KMS-11 (cell line): Measurements from ENCODE around the gene STAT4.

Experiments
- H2AFZ ChIP-seq: fragments of 200-600 bp; sonication (generic); 2 replicates; pipeline ENCODE4 v1.6.1; 2016; ENCODE audit warnings: antibody characterized with exemption, mixed run types, low read depth
- H3K27ac ChIP-seq: fragments of 200-600 bp; sonication (generic); 2 replicates; pipeline ENCODE4 v1.6.1; 2016; ENCODE audit warnings: mild to moderate bottlenecking, mixed run types
- H3K27me3 ChIP-seq: fragments of 200-600 bp; sonication (generic); 2 replicates; pipeline ENCODE4 v1.6.1; 2017; ENCODE audit warnings: mild to moderate bottlenecking, low read depth, mixed run types, moderate library complexity; ENCODE audit not compliant: insufficient read depth
- H3K36me3 ChIP-seq: fragments of 200-600 bp; sonication (generic); 2 replicates; pipeline ENCODE4 v1.6.1; 2017; ENCODE audit warnings: mild to moderate bottlenecking, mixed run types; ENCODE audit not compliant: insufficient read depth
- H3K4me1 ChIP-seq: fragments of 200-600 bp; sonication (generic); 2 replicates; pipeline ENCODE4 v1.6.1; 2016; ENCODE audit warnings: mild to moderate bottlenecking, low read depth, mixed run types; ENCODE audit not compliant: poor library complexity, severe bottlenecking
- H3K4me2 ChIP-seq: fragments of 200-600 bp; sonication (generic); 2 replicates; pipeline ENCODE4 v1.7.0; 2016; ENCODE audit warnings: mild to moderate bottlenecking, mixed run types
- H3K4me3 ChIP-seq: fragments of 200-600 bp; sonication (generic); IDR thresholded peaks from 2 replicates; pipeline ENCODE4 v1.6.1; 2017; ENCODE audit warnings: low read depth, low read length, mixed read lengths; ENCODE audit not compliant: insufficient read depth
- H3K79me2 ChIP-seq: fragments of 200-600 bp; sonication (generic); 2 replicates; pipeline ENCODE4 v1.6.1; 2016; ENCODE audit warnings: low read depth, mixed run types; ENCODE audit not compliant: insufficient read depth
- H3K9ac ChIP-seq: fragments of 200-600 bp; sonication (generic); 2 replicates; pipeline ENCODE4 v1.6.1; 2016; ENCODE audit warnings: mild to moderate bottlenecking, mixed run types
- H4K20me1 ChIP-seq: fragments of 200-600 bp; sonication (generic); 2 replicates; pipeline ENCODE4 v1.6.1; 2016; ENCODE audit warnings: mild to moderate bottlenecking, mixed run types; ENCODE audit not compliant: insufficient read depth
- TF ChIP-seq, protein P1 (sequence below): fragments of 200-600 bp; sonication (generic); conservative IDR thresholded peaks from 2 replicates; pipeline ENCODE4 v1.6.1; 2017; ENCODE audit warnings: low read depth, mild to moderate bottlenecking, antibody characterized with exemption, low read length, moderate library complexity, mixed read lengths

STAT4 gene

DNA sequence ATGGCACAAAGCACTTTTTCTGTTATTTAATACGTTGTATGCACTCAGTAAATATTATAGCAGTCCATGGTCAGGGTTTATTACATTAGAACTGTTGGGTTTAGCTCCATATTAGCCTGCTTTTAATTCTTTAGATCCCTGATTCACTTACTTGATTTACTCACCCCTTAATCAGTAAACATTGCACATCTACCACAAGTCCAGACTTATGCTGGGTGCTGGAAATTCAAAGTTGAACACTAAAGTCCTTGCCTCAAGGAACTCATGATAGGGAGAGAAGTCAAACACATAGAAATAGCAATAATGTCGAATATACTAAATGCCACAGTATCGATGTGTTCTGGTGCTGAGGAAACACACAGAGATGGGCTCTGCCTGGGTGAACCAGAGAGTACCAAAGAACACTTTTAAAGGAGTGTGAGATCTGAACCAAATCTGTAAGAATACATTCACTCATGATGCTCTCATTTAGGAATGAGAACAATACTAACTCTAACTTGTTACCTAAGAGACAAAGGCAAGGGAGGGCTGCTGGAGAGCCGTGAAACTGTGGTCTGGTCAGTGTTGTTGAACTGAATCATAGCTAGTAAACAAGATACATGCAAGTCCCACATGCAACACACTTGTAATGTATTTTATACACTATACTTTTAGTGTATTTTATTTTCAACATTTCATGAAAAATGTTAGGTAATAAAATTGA, 4.9 kb downstream of the STAT4 start:
- Histone ChIP-seq H3K4me1 (peaks cover 12% of the 10 kb centered on the region), H2AFZ (no peak overlapping the region), H3K9ac (no peak overlapping the region), H3K36me3 (no peaks in the 10 kb centered on the region), H3K4me3 (no peak overlapping the region), H3K27ac (no peak overlapping the region), H3K79me2 (no peaks in the 10 kb centered on the region), H3K27me3 (no peaks in the 10 kb centered on the region), H3K4me2 (no peak overlapping the region), H4K20me1 (no peaks in the 10 kb centered on the region)
- TF ChIP-seq, protein P1, sequence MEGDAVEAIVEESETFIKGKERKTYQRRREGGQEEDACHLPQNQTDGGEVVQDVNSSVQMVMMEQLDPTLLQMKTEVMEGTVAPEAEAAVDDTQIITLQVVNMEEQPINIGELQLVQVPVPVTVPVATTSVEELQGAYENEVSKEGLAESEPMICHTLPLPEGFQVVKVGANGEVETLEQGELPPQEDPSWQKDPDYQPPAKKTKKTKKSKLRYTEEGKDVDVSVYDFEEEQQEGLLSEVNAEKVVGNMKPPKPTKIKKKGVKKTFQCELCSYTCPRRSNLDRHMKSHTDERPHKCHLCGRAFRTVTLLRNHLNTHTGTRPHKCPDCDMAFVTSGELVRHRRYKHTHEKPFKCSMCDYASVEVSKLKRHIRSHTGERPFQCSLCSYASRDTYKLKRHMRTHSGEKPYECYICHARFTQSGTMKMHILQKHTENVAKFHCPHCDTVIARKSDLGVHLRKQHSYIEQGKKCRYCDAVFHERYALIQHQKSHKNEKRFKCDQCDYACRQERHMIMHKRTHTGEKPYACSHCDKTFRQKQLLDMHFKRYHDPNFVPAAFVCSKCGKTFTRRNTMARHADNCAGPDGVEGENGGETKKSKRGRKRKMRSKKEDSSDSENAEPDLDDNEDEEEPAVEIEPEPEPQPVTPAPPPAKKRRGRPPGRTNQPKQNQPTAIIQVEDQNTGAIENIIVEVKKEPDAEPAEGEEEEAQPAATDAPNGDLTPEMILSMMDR = no peak

DNA sequence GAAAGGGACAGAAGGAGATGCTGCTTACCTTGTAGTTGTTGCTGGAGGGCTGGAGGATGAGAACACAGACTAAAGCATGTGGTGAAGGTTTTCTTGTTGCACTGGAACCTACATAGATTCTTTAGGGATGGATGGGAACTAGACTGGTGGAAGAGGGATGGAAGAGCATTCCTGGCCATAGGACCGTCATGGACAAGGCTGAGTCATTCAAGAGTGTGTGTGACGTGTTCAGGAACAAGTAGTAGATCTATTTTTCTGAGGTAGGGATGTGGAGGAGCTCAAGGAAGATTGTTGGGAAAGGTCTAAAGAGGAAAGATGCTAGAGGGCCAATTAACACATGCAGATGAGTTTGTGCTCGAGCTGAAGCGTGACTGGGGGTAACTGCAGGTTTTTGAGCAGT, 6.6 kb downstream of the STAT4 start:
- H3K36me3 ChIP-seq = no peaks in the 10 kb centered on the region
- H3K27me3 ChIP-seq = no peaks in the 10 kb centered on the region
- H3K4me2 ChIP-seq = no peak overlapping the region
- no peak overlapping the region for H3K4me3 ChIP-seq
- H2AFZ ChIP-seq = no peak overlapping the region
- no peaks in the 10 kb centered on the region for H4K20me1 ChIP-seq
- TF ChIP-seq, protein P1 = no peak
- no peaks in the 10 kb centered on the region for H3K79me2 ChIP-seq
- no peak overlapping the region for H3K27ac ChIP-seq
- peaks cover under 1% of the 10 kb centered on the region for H3K4me1 ChIP-seq
- no peak overlapping the region for H3K9ac ChIP-seq

DNA sequence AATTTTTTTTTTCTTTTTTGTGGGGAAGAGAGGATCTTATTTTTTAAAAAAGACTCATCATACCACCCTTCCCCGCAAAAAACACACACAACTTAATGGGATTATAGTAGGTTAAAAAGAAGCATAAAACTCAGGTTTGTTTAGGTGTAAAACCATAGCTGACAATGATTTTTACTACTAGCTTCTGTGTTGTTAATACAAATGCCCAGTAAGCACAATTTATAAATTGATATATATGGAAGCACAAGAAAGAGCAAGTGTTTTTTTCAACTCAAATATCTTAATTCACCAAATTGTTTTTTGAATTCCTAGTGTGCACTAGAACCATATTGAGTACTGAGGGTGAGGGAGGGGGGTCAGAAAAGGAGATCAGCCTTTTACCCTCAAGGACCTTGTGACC, 7.0 kb downstream of the STAT4 start:
- no peaks in the 10 kb centered on the region for H4K20me1 ChIP-seq
- H3K9ac ChIP-seq = no peak overlapping the region
- TF ChIP-seq, protein P1 = no peak
- H3K79me2 ChIP-seq = no peaks in the 10 kb centered on the region
- no peak overlapping the region for H3K4me3 ChIP-seq
- H3K36me3 ChIP-seq = no peaks in the 10 kb centered on the region
- no peaks in the 10 kb centered on the region for H3K27me3 ChIP-seq
- no peak overlapping the region for H3K27ac ChIP-seq
- H3K4me2 ChIP-seq = no peak overlapping the region
- H3K4me1 ChIP-seq = no peaks in the 10 kb centered on the region
- no peak overlapping the region for H2AFZ ChIP-seq

DNA sequence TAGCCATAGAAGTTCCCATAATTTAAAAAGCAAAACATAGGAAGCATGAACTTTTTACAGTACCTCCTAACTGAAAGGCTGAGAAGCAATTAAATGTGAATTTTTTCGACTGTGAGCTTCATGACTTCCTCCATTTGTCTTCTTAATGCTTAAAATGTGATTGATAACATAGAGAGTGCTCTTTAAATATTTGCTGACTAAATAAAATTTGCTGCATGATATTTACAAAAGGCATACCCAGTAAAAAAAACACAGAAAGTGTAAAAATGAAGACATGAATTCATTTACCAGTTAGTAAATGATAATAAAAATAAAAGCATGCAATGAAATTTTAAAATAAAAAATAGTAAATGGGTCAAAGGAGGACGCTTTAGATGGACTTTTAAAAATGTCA, 21.9 kb downstream of the STAT4 start:
- TF ChIP-seq, protein P1 = no peak
- Histone ChIP-seq H3K27ac (no peak overlapping the region), H3K4me3 (no peak overlapping the region), H3K79me2 (no peaks in the 10 kb centered on the region), H3K27me3 (no peaks in the 10 kb centered on the region), H3K4me2 (no peak overlapping the region), H3K4me1 (no peaks in the 10 kb centered on the region), H3K9ac (no peak overlapping the region), H3K36me3 (no peaks in the 10 kb centered on the region), H2AFZ (no peak overlapping the region), H4K20me1 (no peaks in the 10 kb centered on the region)
